GM18951 (cell line): ENCODE measurements around the gene SFMBT2.

Experiments used
- POLR2A ChIP-seq: IDR thresholded peaks from 4 replicates; pipeline ENCODE4 v1.6.1; 2011; ENCODE audit warnings: mild to moderate bottlenecking; ENCODE audit not compliant: insufficient read length, insufficient read depth; ENCODE audit errors: extremely low read depth
- in situ Hi-C: fragments of 300-500 bp; cut with MboI; formaldehyde crosslinking; loops from one replicate; pipeline ENCODE4 v1.12.0; 2022; ENCODE audit warnings: low sequenced_read_pairs, mixed read lengths, inconsistent platforms; ENCODE audit not compliant: unreplicated experiment

SFMBT2 gene

DNA sequence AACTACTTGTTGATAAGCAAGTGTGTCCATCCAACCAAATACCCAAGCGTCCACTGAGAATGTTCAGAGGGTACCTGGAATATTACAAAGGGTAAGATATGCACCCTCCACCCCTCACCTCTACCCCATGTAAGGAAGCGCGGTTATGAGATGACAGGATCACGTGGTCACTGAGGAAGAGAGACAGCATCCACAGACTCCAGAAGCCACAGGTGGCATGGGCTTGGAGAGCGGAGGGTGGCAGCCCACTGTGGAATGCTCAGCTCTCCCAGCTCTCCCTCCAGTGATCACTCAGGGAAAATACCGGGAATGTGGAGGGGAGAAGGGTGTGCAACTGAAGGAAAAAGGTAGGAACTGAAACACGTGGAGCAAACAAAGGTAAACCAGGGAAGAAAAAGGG lies 25.7 kb downstream of the SFMBT2 start:
- TF ChIP-seq POLR2A = no peak
- in situ Hi-C loops = no loop called here

DNA sequence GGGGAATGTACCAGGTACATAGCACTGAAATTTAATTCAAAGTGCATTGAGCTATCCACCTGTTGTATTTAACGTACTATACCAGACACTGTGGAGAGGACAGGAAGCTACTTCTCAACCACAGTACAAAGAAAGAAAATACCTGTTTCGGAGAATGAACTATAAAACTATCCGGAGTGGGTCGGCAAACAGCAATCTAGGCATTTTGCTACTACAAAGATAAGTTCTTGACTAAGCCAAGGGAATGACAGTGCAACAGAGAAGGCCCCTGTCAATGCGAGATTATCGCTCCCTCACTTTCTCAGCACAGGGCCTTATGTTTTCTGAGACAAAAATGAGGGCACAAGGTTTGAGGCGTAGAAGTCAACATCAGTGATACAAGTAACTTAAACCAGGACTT lies 27.4 kb downstream of the SFMBT2 start:
- no peak for TF ChIP-seq POLR2A

DNA sequence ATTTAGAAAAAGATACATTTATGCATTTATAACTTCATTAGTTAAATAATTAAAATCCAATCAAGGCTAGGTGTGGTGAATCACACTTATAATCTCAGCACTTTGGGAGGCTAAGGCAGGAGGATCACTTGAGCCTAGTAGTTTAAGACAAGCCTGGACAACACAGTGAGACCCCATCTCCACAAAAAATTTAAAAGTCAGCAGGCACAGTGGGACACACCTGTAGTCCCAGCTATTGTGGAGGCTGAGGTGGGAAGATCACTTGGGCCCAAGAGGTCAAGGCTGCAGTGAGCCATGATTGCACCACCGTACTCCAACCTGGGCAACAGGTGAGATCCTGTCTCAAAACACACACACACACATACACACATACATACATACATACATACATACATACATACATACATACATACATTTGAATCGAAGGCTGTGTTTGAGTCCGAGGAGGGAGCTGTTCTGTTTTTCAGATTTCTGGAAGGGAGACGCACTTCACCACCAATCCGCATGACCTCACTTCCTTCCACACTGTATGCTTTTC lies 30.1 kb downstream of the SFMBT2 start:
- in situ Hi-C loops = no loop called here
- TF ChIP-seq POLR2A = no peak

More for the DNA sequence above, 27.4 kb downstream of the SFMBT2 start:
- in situ Hi-C loops = no loop called here

DNA sequence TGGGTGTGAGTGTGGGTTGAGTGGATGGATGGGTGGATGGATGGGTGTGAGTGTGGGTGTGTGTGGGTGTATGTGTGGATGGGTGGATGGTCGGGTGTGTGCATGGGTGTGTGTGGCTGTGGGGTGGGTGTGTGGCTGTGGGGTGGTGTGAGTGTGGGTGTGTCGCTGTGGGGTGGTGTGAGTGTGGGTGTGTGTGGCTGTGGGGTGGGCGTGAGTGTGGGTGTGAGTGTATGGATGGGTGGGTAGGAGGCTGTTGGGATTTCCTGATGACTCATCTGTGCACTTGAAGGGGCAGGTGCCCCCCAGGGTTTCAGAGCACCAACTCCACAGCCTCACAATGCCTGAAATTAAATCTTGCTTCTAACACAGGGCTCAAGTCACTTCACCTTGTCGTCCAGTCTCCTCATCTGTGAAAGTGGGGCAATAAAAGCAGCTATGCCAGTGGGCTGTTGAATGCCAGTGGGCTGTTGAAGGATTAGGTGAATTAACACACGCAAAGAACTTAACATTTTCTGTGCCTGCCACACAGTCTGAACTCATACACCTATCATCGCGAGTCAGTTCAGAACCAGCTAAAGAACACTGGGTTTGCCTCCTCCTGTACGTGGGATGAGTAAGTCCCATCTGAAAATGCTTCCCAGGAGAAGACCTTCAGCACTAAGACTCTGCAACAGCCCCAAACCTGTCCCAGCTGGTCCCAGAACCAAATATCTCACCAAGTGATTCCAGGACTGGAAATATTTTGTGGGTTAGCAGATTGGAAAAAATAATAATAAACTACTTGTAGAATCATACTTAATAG lies 32.0 kb downstream of the SFMBT2 start:
- no peak for TF ChIP-seq POLR2A
- in situ Hi-C loops = no loop called here

DNA sequence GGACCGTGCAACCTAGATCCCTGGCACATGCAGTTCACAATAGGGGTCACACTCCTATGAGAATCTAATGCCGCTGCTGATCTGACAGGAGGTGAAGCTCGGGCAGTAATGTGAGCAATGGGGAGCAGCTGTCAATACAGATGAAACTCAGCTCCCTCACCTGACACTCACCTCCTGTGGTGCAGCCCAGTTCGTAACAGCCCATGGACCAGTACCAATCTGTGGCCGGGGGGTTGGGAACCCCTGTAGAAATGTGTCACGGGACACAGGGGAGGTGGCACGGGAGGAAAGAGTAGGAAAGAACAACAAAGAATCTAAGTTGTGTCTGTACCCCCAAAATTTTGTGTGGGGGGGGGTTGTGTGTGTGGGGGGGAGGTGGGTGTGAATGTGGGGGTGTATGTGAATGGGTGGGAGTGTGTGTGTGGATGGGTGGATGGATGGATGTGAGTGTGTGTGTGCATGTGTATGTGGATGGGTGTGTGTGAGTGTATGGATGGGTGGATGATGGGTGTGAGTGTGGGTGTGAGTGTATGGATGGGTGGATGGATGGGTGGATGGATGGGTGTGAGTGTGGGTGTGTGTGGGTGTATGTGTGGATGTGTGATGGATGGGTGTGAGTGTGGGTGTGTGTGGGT lies 33.1 kb downstream of the SFMBT2 start:
- in situ Hi-C loops = no loop called here
- no peak for TF ChIP-seq POLR2A

DNA sequence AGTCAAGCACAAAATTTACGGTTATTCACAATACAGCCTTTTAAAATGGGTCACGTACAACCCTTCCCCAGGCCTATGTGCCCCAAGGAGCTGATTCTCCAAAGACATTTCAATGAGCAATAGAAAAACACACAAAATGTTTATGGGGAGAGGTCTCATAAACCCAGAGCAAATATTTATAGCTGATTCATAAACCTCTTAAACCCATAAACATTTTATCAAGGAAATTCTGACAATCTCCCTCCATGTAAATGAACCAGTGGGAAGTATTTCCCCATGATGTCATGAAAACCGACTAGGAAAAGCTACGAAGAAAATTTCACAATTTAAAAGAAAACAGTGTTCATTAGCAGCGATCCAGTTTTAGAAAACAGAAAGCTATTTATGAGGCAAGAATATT lies 36.0 kb downstream of the SFMBT2 start:
- in situ Hi-C loops = no loop called here
- no peak for TF ChIP-seq POLR2A

DNA sequence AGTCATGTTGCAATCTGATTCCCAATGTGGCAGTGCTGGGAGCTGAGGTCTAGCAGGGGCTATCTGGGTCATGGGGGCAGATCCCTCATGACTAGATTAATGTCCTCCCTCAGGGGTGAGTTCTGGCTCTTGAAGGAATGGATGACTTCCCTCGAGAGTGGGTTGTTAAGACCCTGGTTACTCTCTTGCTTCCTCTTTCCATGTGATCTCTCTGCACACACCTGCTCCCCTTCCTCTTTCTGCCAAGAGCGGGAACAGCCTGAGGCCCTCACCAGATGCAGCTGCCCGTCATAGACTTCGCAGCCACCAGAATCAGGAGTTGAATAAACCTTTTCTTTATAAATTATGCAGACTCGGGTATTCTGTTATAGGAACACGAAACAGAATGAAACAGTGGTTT lies 37.8 kb downstream of the SFMBT2 start:
- in situ Hi-C loops = no loop called here
- no peak for TF ChIP-seq POLR2A

DNA sequence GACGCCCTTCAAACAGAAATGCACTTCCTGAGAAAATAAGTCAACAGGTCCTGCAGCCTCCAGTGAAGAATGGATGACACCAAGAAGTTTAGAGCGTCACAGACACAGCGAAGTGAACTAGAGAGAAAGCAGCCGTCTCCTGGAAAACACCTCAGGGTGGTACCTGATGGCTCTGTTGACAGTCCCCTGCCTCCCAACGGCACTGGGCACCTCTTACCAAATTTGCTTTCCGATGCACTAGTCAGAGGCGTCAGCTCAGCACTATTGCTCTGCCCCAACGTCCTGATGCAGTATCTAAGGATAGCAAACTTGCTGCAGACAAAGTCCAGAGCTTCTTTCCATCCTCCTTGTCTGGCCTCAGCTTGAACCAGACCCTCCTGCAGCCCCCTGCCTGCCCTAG lies 38.3 kb downstream of the SFMBT2 start:
- in situ Hi-C loops = no loop called here
- TF ChIP-seq POLR2A = no peak

DNA sequence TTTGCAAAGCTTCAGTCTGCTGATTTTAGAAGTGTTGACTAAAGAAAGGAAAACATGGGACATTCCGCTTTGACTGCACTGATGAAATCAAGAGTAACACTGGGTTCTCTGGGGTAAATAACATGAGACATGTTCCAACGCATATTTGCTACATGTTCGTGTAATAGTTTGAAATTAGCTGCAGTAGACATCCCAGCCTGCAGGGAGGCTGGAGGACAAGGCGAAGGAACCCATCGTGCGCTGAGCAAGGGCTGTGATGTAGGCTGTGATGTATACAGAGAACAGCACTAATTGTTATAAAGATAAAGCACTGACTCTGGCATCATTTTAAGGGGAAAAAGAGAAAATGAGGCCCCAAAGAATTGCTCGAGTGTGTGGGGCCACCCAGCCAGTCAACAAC lies 40.3 kb downstream of the SFMBT2 start:
- no peak for TF ChIP-seq POLR2A
- in situ Hi-C loops = no loop called here

DNA sequence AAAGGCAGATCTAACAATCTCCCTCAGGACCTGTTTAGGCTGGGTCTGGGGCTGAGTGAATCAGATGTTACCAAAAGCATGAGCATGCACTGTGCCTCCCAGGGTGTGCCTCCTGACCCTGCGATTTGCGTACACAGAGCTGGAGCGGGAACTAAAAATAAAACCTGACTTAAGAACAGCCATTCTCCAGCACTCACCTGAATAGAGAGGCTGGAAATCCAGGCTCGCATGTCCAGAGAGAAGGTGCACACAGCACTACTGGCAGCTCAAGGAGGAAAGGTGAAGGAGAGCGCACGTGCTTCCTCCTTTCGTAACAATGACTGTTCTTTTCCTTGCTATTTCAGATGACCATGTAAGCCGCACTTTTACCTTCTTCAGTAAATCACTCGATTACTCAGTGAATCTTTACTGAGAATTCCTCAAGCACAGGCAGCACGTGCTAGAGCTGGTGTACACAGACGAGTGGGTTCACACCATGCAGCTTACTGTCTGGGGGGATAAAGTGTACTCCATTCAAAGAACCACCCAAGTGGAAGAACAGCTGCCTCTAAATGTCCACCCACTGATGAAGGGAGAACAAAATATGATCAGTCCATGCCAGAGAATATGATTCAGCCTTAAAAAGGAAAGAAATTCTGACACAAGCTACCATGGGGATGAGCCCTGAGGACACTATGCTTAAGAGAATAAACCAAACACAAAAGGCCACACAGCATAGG lies 45.6 kb downstream of the SFMBT2 start:
- in situ Hi-C loops = no loop called here
- no peak for TF ChIP-seq POLR2A

DNA sequence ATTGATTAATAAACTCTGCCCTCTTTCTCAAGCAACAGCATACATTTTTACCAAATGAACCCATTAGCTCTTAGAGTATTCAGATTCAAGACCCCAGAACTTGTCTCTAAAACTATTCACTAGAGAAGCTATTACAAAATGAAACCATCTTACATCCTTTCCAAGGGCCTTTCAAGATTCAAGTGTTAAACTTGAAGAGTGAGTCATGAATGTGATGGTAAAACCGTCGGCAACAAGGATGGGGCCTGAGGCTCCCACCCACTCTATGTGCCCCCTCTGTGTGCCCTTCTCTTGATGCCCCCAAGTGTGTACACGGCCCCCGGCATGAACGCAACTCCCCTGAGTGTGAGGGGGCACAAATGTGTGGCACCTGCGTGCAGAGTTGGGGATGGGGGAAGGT lies 46.4 kb downstream of the SFMBT2 start:
- in situ Hi-C loops = no loop called here
- no peak for TF ChIP-seq POLR2A

DNA sequence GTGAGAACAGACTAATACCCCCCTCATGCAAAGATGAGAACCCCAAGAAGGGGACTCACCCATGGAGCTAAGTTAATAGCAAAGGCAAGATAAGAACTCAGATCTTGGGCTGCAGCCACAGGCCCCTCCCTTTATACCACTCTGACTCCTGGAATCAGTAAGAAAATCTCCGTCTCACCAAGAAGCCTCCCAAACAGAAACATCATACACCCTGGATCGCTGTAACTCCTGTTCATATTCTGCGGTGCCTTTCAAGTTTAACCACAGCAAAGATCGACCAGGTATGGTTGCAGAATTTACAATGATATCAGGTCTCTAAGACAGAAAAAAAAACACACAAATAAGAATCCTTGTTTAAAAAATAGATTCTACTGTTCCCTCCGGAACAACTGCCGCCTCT lies 47.1 kb downstream of the SFMBT2 start:
- TF ChIP-seq POLR2A = no peak
- in situ Hi-C loops = no loop called here

DNA sequence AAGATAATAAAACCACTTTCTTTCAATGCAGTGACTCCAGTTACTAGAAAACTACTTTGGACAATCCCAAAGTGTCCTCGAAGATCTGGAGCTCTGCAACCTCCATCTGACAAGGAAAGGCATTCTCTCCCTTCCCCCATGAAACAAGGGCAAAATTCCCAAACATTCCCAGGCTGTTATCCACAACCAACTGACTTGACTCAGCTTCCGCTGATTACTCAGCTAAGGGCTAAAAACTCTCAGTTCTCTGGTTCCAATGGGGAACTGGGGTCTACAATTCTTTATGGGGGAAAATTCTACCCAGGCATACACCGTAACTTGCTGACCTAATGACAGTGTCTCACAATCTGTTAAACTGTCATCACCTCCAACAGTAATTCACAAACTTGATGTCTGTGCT lies 48.4 kb downstream of the SFMBT2 start:
- no peak for TF ChIP-seq POLR2A
- in situ Hi-C loops = no loop called here

DNA sequence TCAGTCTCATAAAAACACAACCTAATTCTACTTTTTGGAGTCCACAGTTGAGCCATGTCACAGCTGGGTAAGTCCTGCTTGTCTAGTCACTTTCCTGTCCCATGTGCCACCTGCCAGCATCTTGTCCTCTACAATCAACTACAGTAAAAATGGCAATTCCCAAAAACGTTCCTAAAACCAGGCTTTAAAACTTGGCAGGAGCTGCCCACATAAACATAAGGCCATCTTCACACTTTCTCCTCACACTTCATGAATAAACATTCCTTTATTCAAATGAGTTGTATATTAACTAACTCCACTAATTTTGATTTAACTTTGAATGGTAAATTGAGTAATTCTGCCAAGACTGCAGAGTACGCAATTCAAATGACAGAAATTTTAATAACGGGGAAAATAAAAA lies 49.5 kb downstream of the SFMBT2 start:
- TF ChIP-seq POLR2A = no peak
- in situ Hi-C loops = no loop called here

DNA sequence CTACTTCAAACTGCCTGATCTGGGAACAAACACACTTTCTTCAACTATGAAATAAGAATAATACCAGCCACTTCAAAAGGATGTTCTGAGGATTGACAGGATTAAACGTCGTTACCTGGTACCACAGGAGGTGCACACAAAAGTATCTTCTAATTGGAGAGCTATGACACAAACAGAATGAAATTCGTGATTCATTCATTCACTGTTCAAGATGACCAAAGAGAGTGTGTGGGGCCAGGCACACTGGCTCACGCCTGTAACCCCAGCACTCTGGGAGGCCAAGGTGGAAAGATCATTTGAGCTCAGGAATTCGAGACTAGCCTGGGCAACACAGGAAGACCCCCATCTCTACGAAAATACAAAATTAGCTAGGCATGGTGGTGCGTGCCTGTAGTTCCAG lies 50.9 kb downstream of the SFMBT2 start:
- no peak for TF ChIP-seq POLR2A
- in situ Hi-C loops = no loop called here
